ENCODE results near the gene DENND2A. TPM values are rescaled to one million over a fixed set of nuclear protein-coding genes. Genes with fewer than 3 reads are reported as not detected.

The DENND2A gene
- total RNA-seq, 1 experiment from 2014 or later = not detected

- H3K9me3 Mint-ChIP-seq (ENCODE audit: low read depth, unreplicated experiment) = no peaks in the 10 kb centered on the region
- no peak for TF ChIP-seq CTCF (IDR thresholded peaks at IDR 0.05; ENCODE audit: unreplicated experiment)
- peaks cover 4% of the 10 kb centered on the region for H3K36me3 Mint-ChIP-seq (ENCODE audit: insufficient read depth, unreplicated experiment)
- H3K4me1 Mint-ChIP-seq (ENCODE audit: low read depth, unreplicated experiment) = peaks cover 13% of the 10 kb centered on the region
- H3K27ac Mint-ChIP-seq (ENCODE audit: unreplicated experiment) = no peak overlapping the region
- intact Hi-C loops (cut with micrococcal nuclease; ENCODE audit: unreplicated experiment) = no loop called here
- CTCF ChIA-PET = interaction anchor here (0.5 to 0.9 kb wide), 3 partner anchors 8 to 122 kb away, joined by 3 to 9 read pairs (median 5); no protein-coding TSS in a partner anchor
- no TSS peak for BruUV-seq (replicated peaks)
- no peak for DNase-seq
- H3K27me3 Mint-ChIP-seq (ENCODE audit: unreplicated experiment) = peaks cover 24% of the 10 kb centered on the region
- no peak overlapping the region for H3K4me3 Mint-ChIP-seq (ENCODE audit: low read depth, unreplicated experiment)
Observed at GRCh38 chr7:140526214-140526613, 114.4 kb downstream of the DENND2A start.

GRCh38 chr7:140525743-140526142 is 114.9 kb downstream of the DENND2A start:
- H3K36me3 Mint-ChIP-seq (ENCODE audit: insufficient read depth, unreplicated experiment) = peaks cover 4% of the 10 kb centered on the region
- intact Hi-C loops (cut with micrococcal nuclease; ENCODE audit: unreplicated experiment) = no loop called here
- TF ChIP-seq CTCF (IDR thresholded peaks at IDR 0.05; ENCODE audit: unreplicated experiment) = no peak
- no TSS peak for BruUV-seq (replicated peaks)
- no peaks in the 10 kb centered on the region for H3K9me3 Mint-ChIP-seq (ENCODE audit: low read depth, unreplicated experiment)
- H3K27me3 Mint-ChIP-seq (ENCODE audit: unreplicated experiment) = peaks cover 19% of the 10 kb centered on the region
- H3K27ac Mint-ChIP-seq (ENCODE audit: unreplicated experiment) = no peak overlapping the region
- CTCF ChIA-PET = interaction anchor here (0.6 kb wide), 1 partner anchor 122 kb away, joined by 9 read pairs; no protein-coding TSS in a partner anchor
- H3K4me3 Mint-ChIP-seq (ENCODE audit: low read depth, unreplicated experiment) = no peak overlapping the region
- DNase-seq = peak; percentile 51
- H3K4me1 Mint-ChIP-seq (ENCODE audit: low read depth, unreplicated experiment) = peaks cover 13% of the 10 kb centered on the region

- Mint-ChIP-seq H3K27ac (ENCODE audit: unreplicated experiment) (no peak overlapping the region), H3K4me1 (ENCODE audit: low read depth, unreplicated experiment) (peaks cover under 1% of the 10 kb centered on the region), H3K9me3 (ENCODE audit: low read depth, unreplicated experiment) (no peaks in the 10 kb centered on the region), H3K4me3 (ENCODE audit: low read depth, unreplicated experiment) (no peak overlapping the region), H3K36me3 (ENCODE audit: insufficient read depth, unreplicated experiment) (no peaks in the 10 kb centered on the region), H3K27me3 (ENCODE audit: unreplicated experiment) (peaks cover 3% of the 10 kb centered on the region)
- BruUV-seq (replicated peaks) = no TSS peak
- intact Hi-C loops (cut with micrococcal nuclease; ENCODE audit: unreplicated experiment) = loop anchor here (5.0 kb wide), 1 partner anchor 481 kb away; no protein-coding TSS in a partner anchor
- DNase-seq = no peak
- CTCF ChIA-PET = interaction anchor here (0.6 to 1.1 kb wide), 2 partner anchors 11 to 132 kb away, joined by 3 to 4 read pairs; no protein-coding TSS in a partner anchor
- no peak for TF ChIP-seq CTCF (IDR thresholded peaks at IDR 0.05; ENCODE audit: unreplicated experiment)
Observed at GRCh38 chr7:140521421-140521820, 119.2 kb downstream of the DENND2A start.

GRCh38 chr7:140519007-140519399 is 121.6 kb downstream of the DENND2A start:
- no TSS peak for BruUV-seq (replicated peaks)

More at GRCh38 chr7:140519007-140519399, 121.6 kb downstream of the DENND2A start:
- Mint-ChIP-seq H3K36me3 (ENCODE audit: insufficient read depth, unreplicated experiment) (no peaks in the 10 kb centered on the region), H3K4me3 (ENCODE audit: low read depth, unreplicated experiment) (no peak overlapping the region), H3K27ac (ENCODE audit: unreplicated experiment) (no peak overlapping the region), H3K9me3 (ENCODE audit: low read depth, unreplicated experiment) (no peaks in the 10 kb centered on the region), H3K27me3 (ENCODE audit: unreplicated experiment) (no peaks in the 10 kb centered on the region), H3K4me1 (ENCODE audit: low read depth, unreplicated experiment) (no peaks in the 10 kb centered on the region)
- intact Hi-C loops (cut with micrococcal nuclease; ENCODE audit: unreplicated experiment) = no loop called here
- no peak for DNase-seq
- CTCF ChIA-PET = interaction anchor here (0.6 kb wide), 1 partner anchor 53 kb away, joined by 4 read pairs; no protein-coding TSS in a partner anchor
- TF ChIP-seq CTCF (IDR thresholded peaks at IDR 0.05; ENCODE audit: unreplicated experiment) = no peak
